Measurements from ENCODE around the gene TAS1R2.

DNA sequence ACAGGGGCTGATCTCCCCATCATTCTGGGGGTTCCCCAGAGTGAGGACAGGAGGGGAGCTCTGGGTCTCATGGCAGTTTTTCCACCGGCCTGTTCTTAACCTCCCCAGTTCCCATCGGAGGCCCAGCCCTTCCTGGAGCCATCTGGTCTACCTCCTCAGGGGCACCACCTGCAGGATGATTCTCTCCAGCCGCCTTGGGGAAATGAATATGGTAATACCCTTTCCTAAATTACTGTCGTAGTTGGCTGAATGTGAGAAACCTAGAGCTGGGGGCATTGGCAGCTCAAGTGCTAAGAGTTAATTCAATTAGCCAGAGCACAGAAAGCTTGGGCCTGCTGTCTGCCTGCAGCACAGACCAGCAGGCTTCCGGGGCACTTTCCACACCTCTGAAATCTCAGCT lies 64.9 kb downstream of the TAS1R2 start:
- TF ChIP-seq PCBP2 (optimal IDR thresholded peaks at IDR 0.05; ENCODE audit: low read depth, low read length, poor library complexity, severe bottlenecking) (no peak), HOXD1 (CRISPR knock-in tag; IDR thresholded peaks at IDR 0.05) (no peak), EP300 (IDR thresholded peaks at IDR 0.05; ENCODE audit: low read depth in 2 of 2, low read length in 2 of 2) (no peak), EP300 (CRISPR knock-in tag; IDR thresholded peaks at IDR 0.05; ENCODE audit: borderline replicate concordance) (no peak), EZH2 (conservative IDR thresholded peaks at IDR 0.05; ENCODE audit: low read depth, low read length) (no peak), SIN3A (IDR thresholded peaks at IDR 0.05; ENCODE audit: borderline replicate concordance, low read depth, low read length) (no peak), NCOR1 (IDR thresholded peaks at IDR 0.05; ENCODE audit: borderline replicate concordance, low read length) (no peak), NFE2L2 (IDR thresholded peaks at IDR 0.05; ENCODE audit: low read length) (no peak), TCF7 (IDR thresholded peaks at IDR 0.05; ENCODE audit: low read depth) (no peak), ADNP (CRISPR knock-in tag; IDR thresholded peaks at IDR 0.05) (no peak), SMARCC2 (IDR thresholded peaks at IDR 0.05) (no peak)
- TF ChIP-seq, protein P1, sequence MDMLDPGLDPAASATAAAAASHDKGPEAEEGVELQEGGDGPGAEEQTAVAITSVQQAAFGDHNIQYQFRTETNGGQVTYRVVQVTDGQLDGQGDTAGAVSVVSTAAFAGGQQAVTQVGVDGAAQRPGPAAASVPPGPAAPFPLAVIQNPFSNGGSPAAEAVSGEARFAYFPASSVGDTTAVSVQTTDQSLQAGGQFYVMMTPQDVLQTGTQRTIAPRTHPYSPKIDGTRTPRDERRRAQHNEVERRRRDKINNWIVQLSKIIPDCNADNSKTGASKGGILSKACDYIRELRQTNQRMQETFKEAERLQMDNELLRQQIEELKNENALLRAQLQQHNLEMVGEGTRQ (IDR thresholded peaks at IDR 0.05; ENCODE audit: low read depth, low read length): no peak
- TF ChIP-seq, protein P1 (CRISPR knock-in tag; IDR thresholded peaks at IDR 0.05; ENCODE audit: borderline replicate concordance): no peak
- TF ChIP-seq, protein P2, sequence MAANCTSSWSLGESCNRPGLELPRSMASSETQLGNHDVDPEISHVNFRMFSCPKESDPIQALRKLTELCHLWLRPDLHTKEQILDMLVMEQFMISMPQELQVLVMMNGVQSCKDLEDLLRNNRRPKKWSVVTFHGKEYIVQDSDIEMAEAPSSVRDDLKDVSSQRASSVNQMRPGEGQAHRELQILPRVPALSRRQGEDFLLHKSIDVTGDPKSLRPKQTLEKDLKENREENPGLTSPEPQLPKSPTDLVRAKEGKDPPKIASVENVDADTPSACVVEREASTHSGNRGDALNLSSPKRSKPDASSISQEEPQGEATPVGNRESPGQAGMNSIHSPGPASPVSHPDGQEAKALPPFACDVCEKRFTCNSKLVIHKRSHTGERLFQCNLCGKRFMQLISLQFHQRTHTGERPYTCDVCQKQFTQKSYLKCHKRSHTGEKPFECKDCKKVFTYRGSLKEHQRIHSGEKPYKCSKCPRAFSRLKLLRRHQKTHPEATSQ (CRISPR knock-in tag; IDR thresholded peaks at IDR 0.05; ENCODE audit: borderline replicate concordance): no peak
- TF ChIP-seq, protein P3, sequence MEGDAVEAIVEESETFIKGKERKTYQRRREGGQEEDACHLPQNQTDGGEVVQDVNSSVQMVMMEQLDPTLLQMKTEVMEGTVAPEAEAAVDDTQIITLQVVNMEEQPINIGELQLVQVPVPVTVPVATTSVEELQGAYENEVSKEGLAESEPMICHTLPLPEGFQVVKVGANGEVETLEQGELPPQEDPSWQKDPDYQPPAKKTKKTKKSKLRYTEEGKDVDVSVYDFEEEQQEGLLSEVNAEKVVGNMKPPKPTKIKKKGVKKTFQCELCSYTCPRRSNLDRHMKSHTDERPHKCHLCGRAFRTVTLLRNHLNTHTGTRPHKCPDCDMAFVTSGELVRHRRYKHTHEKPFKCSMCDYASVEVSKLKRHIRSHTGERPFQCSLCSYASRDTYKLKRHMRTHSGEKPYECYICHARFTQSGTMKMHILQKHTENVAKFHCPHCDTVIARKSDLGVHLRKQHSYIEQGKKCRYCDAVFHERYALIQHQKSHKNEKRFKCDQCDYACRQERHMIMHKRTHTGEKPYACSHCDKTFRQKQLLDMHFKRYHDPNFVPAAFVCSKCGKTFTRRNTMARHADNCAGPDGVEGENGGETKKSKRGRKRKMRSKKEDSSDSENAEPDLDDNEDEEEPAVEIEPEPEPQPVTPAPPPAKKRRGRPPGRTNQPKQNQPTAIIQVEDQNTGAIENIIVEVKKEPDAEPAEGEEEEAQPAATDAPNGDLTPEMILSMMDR (CRISPR knock-in tag; IDR thresholded peaks at IDR 0.05): peak; percentile 29; the same call in 1 of the 2 replicates
- TF ChIP-seq, protein P4, sequence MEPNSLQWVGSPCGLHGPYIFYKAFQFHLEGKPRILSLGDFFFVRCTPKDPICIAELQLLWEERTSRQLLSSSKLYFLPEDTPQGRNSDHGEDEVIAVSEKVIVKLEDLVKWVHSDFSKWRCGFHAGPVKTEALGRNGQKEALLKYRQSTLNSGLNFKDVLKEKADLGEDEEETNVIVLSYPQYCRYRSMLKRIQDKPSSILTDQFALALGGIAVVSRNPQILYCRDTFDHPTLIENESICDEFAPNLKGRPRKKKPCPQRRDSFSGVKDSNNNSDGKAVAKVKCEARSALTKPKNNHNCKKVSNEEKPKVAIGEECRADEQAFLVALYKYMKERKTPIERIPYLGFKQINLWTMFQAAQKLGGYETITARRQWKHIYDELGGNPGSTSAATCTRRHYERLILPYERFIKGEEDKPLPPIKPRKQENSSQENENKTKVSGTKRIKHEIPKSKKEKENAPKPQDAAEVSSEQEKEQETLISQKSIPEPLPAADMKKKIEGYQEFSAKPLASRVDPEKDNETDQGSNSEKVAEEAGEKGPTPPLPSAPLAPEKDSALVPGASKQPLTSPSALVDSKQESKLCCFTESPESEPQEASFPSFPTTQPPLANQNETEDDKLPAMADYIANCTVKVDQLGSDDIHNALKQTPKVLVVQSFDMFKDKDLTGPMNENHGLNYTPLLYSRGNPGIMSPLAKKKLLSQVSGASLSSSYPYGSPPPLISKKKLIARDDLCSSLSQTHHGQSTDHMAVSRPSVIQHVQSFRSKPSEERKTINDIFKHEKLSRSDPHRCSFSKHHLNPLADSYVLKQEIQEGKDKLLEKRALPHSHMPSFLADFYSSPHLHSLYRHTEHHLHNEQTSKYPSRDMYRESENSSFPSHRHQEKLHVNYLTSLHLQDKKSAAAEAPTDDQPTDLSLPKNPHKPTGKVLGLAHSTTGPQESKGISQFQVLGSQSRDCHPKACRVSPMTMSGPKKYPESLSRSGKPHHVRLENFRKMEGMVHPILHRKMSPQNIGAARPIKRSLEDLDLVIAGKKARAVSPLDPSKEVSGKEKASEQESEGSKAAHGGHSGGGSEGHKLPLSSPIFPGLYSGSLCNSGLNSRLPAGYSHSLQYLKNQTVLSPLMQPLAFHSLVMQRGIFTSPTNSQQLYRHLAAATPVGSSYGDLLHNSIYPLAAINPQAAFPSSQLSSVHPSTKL (CRISPR knock-in tag; IDR thresholded peaks at IDR 0.05): no peak

Measured in HepG2 (cell line).